Thyroid gland (tissue), 4 donors: ENCODE data around the gene RILPL1. TPM values are rescaled to one million over a fixed set of nuclear protein-coding genes. Genes with fewer than 3 reads are reported as not detected.
"Not testable (repeated sequence)": the region's sequence is repeated elsewhere in the genome, so short reads cannot be mapped to it uniquely, and the experiment has no call there.

Source experiments
- DNase-seq, 2 donors: peaks; one replicate each; pipeline ENCODE4 v3.0.0-alpha.2; 2019
- H3K27ac ChIP-seq, 3 donors: fragments of 200-600 bp; sonication (generic); 1 replicate in 2 of 3; 2 replicates in 1 of 3; pipeline ENCODE4 v1.5.1; 2016 to 2019; ENCODE audit warnings: mild to moderate bottlenecking in 1 of 3, moderate library complexity in 1 of 3
- H3K27me3 ChIP-seq: fragments of 200-600 bp; sonication (generic); one replicate; pipeline ENCODE4 v1.5.1; 2019
- H3K36me3 ChIP-seq, 2 donors: fragments of 200-600 bp; sonication (generic); one replicate each; pipeline ENCODE4 v1.5.1; 2016 to 2019
- H3K4me1 ChIP-seq, 2 donors: fragments of 200-600 bp; sonication (generic); one replicate each; pipeline ENCODE4 v1.5.1; 2017 to 2019
- H3K4me3 ChIP-seq, 3 donors: fragments of 200-600 bp; sonication (generic); replicated peaks in 1 of 3; 1 replicate in 2 of 3; 2 replicates in 1 of 3; pipeline ENCODE4 v1.5.1; 2016; ENCODE audit warnings: mild to moderate bottlenecking in 1 of 3
- H3K9me3 ChIP-seq: fragments of 200-600 bp; sonication (generic); one replicate; pipeline ENCODE4 v1.5.1; 2017
- POLR2A ChIP-seq, 2 donors: fragments of 450-650 bp; IDR thresholded peaks; one replicate each; pipeline ENCODE4 v1.6.1; 2017; ENCODE audit warnings: antibody characterized with exemption in 2 of 2, mild to moderate bottlenecking in 2 of 2, moderate library complexity in 1 of 2
- WGBS, 2 donors: methylation state at CpG; one replicate each; pipeline ENCODE4 v1.1.5; 2017; 5-methylcytosine and 5-hydroxymethylcytosine counted together
- intact Hi-C: fragments of 100-400 bp; cut with DNase I; formaldehyde crosslinking; loops from one replicate; pipeline ENCODE4 v1.15.1; 2023
- total RNA-seq, 4 donors: library from RNA; depleted of rRNA; stranded (reverse); fragments of >200 nt; gene quantifications; one replicate each; pipeline ENCODE4 v1.2.3, GENCODE V29; 2016
- TF ChIP-seq, protein P1 (sequence below), 6 experiments: fragments of 200-600 bp in 3 of 6; fragments of 450-650 bp in 3 of 6; sonication (generic) in 3 of 6; IDR thresholded peaks; one replicate each; pipeline ENCODE4 v1.5.1; 2016 to 2019; ENCODE audit warnings: antibody characterized with exemption in 6 of 6, mild to moderate bottlenecking in 2 of 6, inconsistent platforms in 1 of 6, moderate library complexity in 1 of 6

Gene RILPL1
- total RNA-seq, 4 donors from 2014 or later = 22.0 to 37.8 (median 31.6) TPM

GRCh38 chr12:123573870-123574269 lies 40.4 kb upstream of the RILPL1 start:
- Histone ChIP-seq H3K4me3 (no peak overlapping the region), H3K9me3 (no peaks in the 10 kb centered on the region), H3K27ac (no peak overlapping the region), H3K27me3 (no peaks in the 10 kb centered on the region), H3K36me3 (no peaks in the 10 kb centered on the region), H3K4me1 (no peaks in the 10 kb centered on the region)
- 30 to 34% methylated on average over 4 of the region's 4 CpGs for WGBS, 2 donors
- TF ChIP-seq, protein P1, sequence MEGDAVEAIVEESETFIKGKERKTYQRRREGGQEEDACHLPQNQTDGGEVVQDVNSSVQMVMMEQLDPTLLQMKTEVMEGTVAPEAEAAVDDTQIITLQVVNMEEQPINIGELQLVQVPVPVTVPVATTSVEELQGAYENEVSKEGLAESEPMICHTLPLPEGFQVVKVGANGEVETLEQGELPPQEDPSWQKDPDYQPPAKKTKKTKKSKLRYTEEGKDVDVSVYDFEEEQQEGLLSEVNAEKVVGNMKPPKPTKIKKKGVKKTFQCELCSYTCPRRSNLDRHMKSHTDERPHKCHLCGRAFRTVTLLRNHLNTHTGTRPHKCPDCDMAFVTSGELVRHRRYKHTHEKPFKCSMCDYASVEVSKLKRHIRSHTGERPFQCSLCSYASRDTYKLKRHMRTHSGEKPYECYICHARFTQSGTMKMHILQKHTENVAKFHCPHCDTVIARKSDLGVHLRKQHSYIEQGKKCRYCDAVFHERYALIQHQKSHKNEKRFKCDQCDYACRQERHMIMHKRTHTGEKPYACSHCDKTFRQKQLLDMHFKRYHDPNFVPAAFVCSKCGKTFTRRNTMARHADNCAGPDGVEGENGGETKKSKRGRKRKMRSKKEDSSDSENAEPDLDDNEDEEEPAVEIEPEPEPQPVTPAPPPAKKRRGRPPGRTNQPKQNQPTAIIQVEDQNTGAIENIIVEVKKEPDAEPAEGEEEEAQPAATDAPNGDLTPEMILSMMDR (IDR thresholded peaks at IDR 0.05) = no peak
- TF ChIP-seq POLR2A (IDR thresholded peaks at IDR 0.05) = no peak
- intact Hi-C loops = no loop called here
- no peak for DNase-seq

GRCh38 chr12:123572391-123572790 lies 38.9 kb upstream of the RILPL1 start:
- H3K36me3 ChIP-seq = no peaks in the 10 kb centered on the region
- no peak for DNase-seq
- no peaks in the 10 kb centered on the region for H3K4me1 ChIP-seq
- TF ChIP-seq POLR2A (IDR thresholded peaks at IDR 0.05) = no peak
- TF ChIP-seq, protein P1 (IDR thresholded peaks at IDR 0.05) = no peak
- intact Hi-C loops = no loop called here
- H3K27ac ChIP-seq = no peak overlapping the region
- 38 to 88% methylated on average over 2 of the region's 2 CpGs for whole genome bisulfite sequencing, 2 donors
- no peaks in the 10 kb centered on the region for H3K27me3 ChIP-seq
- no peak overlapping the region for H3K4me3 ChIP-seq
- H3K9me3 ChIP-seq = no peaks in the 10 kb centered on the region

- Histone ChIP-seq H3K9me3 (no peaks in the 10 kb centered on the region), H3K4me1 (no peaks in the 10 kb centered on the region), H3K27me3 (no peaks in the 10 kb centered on the region), H3K4me3 (no peak overlapping the region), H3K36me3 (no peaks in the 10 kb centered on the region), H3K27ac (no peak overlapping the region)
- WGBS, 2 donors = 38 to 43% methylated on average over 4 of the region's 4 CpGs
- intact Hi-C loops = no loop called here
- peak; percentile 53 to 67 for DNase-seq
- no peak for TF ChIP-seq POLR2A (IDR thresholded peaks at IDR 0.05)
- TF ChIP-seq, protein P1 (IDR thresholded peaks at IDR 0.05) = no peak
These were observed 37.9 kb upstream of the RILPL1 start for GRCh38 chr12:123571343-123571813.

GRCh38 chr12:123559468-123559867 lies 25.9 kb upstream of the RILPL1 start:
- WGBS, 2 donors = 47 to 66% methylated on average over 3 of the region's 3 CpGs
- H3K27me3 ChIP-seq = no peaks in the 10 kb centered on the region
- DNase-seq = no peak
- no peaks in the 10 kb centered on the region for H3K4me1 ChIP-seq
- no peaks in the 10 kb centered on the region for H3K36me3 ChIP-seq
- TF ChIP-seq, protein P1 (IDR thresholded peaks at IDR 0.05) = no peak
- TF ChIP-seq POLR2A (IDR thresholded peaks at IDR 0.05) = no peak
- H3K27ac ChIP-seq = no peak overlapping the region
- H3K9me3 ChIP-seq = no peaks in the 10 kb centered on the region
- H3K4me3 ChIP-seq = no peak overlapping the region
- intact Hi-C loops = no loop called here

DNA sequence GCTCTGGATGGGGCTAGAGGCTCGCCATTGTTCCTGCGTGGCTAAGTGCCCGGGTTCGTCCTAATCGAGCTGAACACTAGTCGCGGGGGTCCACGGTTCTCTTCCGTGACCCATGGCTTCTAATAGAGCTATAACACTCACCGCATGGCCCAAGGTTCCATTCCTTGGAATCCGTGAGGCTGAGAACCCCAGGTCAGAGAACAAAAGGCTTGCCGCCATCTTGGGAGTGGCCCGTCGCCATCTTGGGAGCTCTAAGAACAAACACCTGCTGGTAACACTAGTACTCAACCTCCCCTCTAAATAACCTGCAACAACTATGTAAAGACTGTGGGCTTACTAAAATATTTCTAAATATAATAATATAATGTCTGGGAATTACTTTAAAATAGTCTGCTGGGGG lies 25.0 kb upstream of the RILPL1 start:
- 96 to 98% methylated on average over 8 to 14 of the region's 14 CpGs for WGBS, 2 donors
- H3K9me3 ChIP-seq, H3K4me1 ChIP-seq, H3K27me3 ChIP-seq, H3K4me3 ChIP-seq, DNase-seq, intact Hi-C loops, H3K36me3 ChIP-seq, H3K27ac ChIP-seq: not testable (repeated sequence)

DNA sequence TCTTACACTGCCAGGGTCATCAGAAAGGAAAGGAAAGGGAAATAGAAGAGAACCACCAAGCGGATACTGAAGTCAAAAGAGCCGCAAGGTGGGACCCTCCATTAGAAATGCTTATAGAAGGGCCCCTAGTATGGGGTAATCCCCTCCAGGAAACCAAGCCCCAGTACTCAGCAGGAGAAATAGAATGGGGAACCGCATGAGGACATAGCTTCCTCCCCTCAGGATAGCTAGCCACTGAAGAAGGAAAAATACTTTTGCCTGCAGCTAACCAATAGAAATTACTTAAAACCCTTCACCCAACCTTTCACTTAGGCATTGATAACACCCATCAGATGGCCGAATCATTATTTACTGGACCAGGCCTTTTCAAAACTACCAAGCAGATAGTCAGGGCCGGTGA lies 21.3 kb upstream of the RILPL1 start:
- WGBS, 2 donors = 83 to 88% methylated on average over 5 of the region's 5 CpGs
- H3K27ac ChIP-seq, H3K4me3 ChIP-seq, H3K4me1 ChIP-seq, H3K36me3 ChIP-seq, DNase-seq, intact Hi-C loops, H3K9me3 ChIP-seq, H3K27me3 ChIP-seq: not testable (repeated sequence)

- H3K27ac ChIP-seq, H3K9me3 ChIP-seq, H3K4me3 ChIP-seq, DNase-seq, H3K27me3 ChIP-seq, H3K4me1 ChIP-seq, H3K36me3 ChIP-seq, intact Hi-C loops: not testable (repeated sequence)
- 50 to 64% methylated on average over 2 of the region's 2 CpGs for WGBS, 2 donors
These were observed 20.6 kb upstream of the RILPL1 start for GRCh38 chr12:123554136-123554535.
